MCF 10A (cell line): ENCODE measurements around the gene ROR1. TPM values are rescaled to one million over a fixed set of nuclear protein-coding genes. Genes with fewer than 3 reads are reported as not detected.
"Not testable (repeated sequence)": the region's sequence is repeated elsewhere in the genome, so short reads cannot be mapped to it uniquely, and the experiment has no call there.

Experiments
- BruUV-seq: library from RNA; stranded (reverse); fragments of 400-500 nt; replicated peaks from 2 replicates; lab custom pipeline; 2021; lab: Mats Ljungman, UMichigan
- CTCF ChIA-PET: fragments of 300-600 bp; sonication (Branson Sonifier 250); formaldehyde crosslinking; extraction: SDS; loops from one replicate; lab custom pipeline; 2021; ENCODE audit warnings: antibody characterized with exemption, inconsistent platforms; lab: Yijun Ruan, JAX
- POLR2A ChIA-PET: fragments of 300-600, 350-650 bp; sonication (Branson Sonifier 250); formaldehyde crosslinking; extraction: SDS; loops from one replicate; lab custom pipeline; 2020; ENCODE audit warnings: antibody characterized with exemption, inconsistent platforms; lab: Yijun Ruan, JAX
- DNase-seq: peaks from one replicate; pipeline ENCODE4 v3.0.0-alpha.2; 2018; ENCODE audit not compliant: unreplicated experiment
- H3K27ac Mint-ChIP-seq: one replicate; pipeline ENCODE4 v1.8.0; 2022; ENCODE audit warnings: mild to moderate bottlenecking, low read depth, mixed read lengths; ENCODE audit not compliant: unreplicated experiment
- H3K27me3 Mint-ChIP-seq: one replicate; pipeline ENCODE4 v1.8.0; 2022; ENCODE audit warnings: mixed read lengths; ENCODE audit not compliant: insufficient read depth, unreplicated experiment
- H3K36me3 Mint-ChIP-seq: one replicate; pipeline ENCODE4 v1.8.0; 2022; ENCODE audit warnings: mild to moderate bottlenecking, moderate library complexity, mixed read lengths; ENCODE audit not compliant: insufficient read depth, unreplicated experiment
- H3K4me1 Mint-ChIP-seq: one replicate; pipeline ENCODE4 v1.8.0; 2022; ENCODE audit warnings: mixed read lengths; ENCODE audit not compliant: insufficient read depth, unreplicated experiment
- H3K4me3 Mint-ChIP-seq: one replicate; pipeline ENCODE4 v1.8.0; 2022; ENCODE audit warnings: mild to moderate bottlenecking, moderate library complexity, mixed read lengths; ENCODE audit not compliant: unreplicated experiment
- H3K9me3 Mint-ChIP-seq: one replicate; pipeline ENCODE4 v1.8.0; 2022; ENCODE audit warnings: mixed read lengths; ENCODE audit not compliant: unreplicated experiment
- CTCF ChIP-seq: fragments of 200-600 bp; IDR thresholded peaks from one replicate; pipeline ENCODE4 v1.8.0; 2022; ENCODE audit warnings: antibody characterized with exemption, mild to moderate bottlenecking; ENCODE audit not compliant: unreplicated experiment
- intact Hi-C: fragments of 100-400 bp; cut with micrococcal nuclease; formaldehyde crosslinking; loops from 2 replicates; pipeline ENCODE4 v1.14.1; 2022
- total RNA-seq: library from RNA; stranded (reverse); gene quantifications from 2 replicates; pipeline ENCODE4 v1.2.3, GENCODE V29; 2022

Gene ROR1
- total RNA-seq, 1 experiment from 2014 or later = 4.6 TPM

DNA sequence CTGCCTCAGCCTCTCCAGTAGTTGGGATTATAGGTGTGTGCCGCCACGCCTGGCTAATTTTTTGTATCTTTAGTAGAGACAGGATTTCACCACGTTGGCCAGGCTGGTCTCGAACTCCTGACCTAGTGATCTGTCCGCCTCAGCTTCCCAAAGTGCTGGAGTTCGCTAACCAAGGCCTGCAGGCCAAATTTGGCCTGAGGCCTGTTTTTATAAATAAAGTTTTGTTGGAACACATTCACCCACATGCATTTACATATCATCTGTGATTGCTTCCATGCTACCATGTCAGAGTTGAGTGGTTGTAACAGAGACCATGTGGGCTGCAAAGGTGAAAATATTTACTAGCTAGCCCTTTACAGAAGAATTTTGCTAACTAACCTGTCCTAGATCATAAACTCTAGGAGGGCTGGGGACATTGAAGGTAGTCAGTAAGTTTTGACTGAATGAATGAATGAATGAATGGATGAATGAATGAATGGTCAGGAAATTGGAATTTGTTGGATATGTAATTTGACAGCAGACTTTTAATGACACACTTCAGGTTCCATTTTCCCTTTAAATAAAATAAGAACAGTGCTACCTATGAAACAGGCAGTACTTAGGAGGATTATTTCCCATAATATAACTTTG lies 38.4 kb downstream of the ROR1 start:
- Mint-ChIP-seq H3K27ac (no peak overlapping the region), H3K9me3 (peaks cover 7% of the 10 kb centered on the region)
- CTCF ChIA-PET = interaction anchor here (0.6 to 1.6 kb wide), 6 partner anchors 12 to 324 kb away, joined by 3 to 4 read pairs (median 3); no protein-coding TSS in a partner anchor

DNA sequence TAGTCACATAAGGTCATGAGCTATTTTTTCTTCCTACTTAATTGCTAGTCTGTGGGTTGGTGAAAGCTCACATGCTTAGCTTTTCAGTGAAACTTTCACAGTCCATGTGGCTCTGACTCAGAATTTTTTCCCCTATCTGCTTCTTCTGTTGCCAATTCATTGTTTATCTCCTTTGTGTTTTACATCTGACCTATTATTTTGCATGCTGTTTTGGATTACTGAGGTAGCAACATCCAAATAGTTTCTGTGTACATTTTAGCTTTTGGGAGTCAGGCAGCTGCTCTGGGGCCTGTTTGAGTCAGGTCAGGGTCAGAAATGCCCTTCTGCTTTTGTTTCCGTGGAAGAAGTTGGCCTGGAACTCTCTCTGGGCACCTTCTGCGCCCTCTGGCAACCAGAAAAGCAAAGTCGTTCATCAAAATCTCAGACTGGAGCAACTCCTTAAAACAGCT lies 40.0 kb downstream of the ROR1 start:
- no peak overlapping the region for H3K27ac Mint-ChIP-seq
- H3K4me1 Mint-ChIP-seq = peaks cover 14% of the 10 kb centered on the region
- H3K27me3 Mint-ChIP-seq = no peaks in the 10 kb centered on the region
- POLR2A ChIA-PET = interaction anchor here (1.4 kb wide), 1 partner anchor 9 kb away, joined by 3 read pairs; no protein-coding TSS in a partner anchor
- no peak for TF ChIP-seq CTCF
- no peak overlapping the region for H3K4me3 Mint-ChIP-seq
- peaks cover 4% of the 10 kb centered on the region for H3K36me3 Mint-ChIP-seq
- CTCF ChIA-PET = interaction anchor here (0.6 to 1.1 kb wide), 2 partner anchors 122 to 320 kb away, joined by 3 to 4 read pairs; no protein-coding TSS in a partner anchor
- intact Hi-C loops = no loop called here
- BruUV-seq = no TSS peak
- no peaks in the 10 kb centered on the region for H3K9me3 Mint-ChIP-seq
- DNase-seq = no peak

More for the DNA sequence above, 38.4 kb downstream of the ROR1 start:
- intact Hi-C loops = no loop called here
- TF ChIP-seq CTCF = no peak
- peaks cover 8% of the 10 kb centered on the region for H3K4me1 Mint-ChIP-seq
- H3K27me3 Mint-ChIP-seq = no peaks in the 10 kb centered on the region
- no peak for DNase-seq
- H3K36me3 Mint-ChIP-seq = peaks cover 4% of the 10 kb centered on the region
- H3K4me3 Mint-ChIP-seq = no peak overlapping the region
- BruUV-seq = no TSS peak
- POLR2A ChIA-PET = interaction anchor here (0.6 kb wide), 2 partner anchors 56 to 325 kb away, joined by 3 to 4 read pairs; no protein-coding TSS in a partner anchor

DNA sequence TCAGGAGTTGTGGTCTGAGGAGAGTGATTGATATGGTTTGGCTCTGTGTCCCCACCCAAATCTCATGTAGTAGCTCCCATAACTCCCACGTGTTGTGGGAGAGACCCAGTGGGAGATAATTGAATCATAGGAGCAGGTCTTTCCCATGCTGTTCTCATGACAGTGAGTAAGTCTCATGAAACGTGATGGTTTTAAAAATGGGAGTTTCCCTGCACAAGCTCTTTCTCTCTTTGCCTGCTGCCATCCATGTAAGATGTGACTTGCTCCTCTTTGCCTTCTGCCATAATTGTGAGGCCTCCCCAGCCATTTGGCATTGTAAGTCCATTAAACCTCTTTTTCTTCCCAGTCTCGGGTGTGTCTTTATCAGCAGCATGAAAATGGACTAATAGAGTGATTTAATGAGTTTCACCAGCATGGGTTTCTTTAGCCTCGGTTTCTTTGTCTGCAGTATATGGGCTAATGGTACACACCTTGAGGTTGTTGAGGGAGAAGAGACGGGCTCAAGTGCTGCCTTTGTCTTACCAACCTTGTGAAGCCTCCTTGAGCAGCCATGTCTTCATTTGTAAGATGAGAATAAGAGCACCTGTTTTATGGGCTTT lies 42.5 kb downstream of the ROR1 start:
- H3K36me3 Mint-ChIP-seq, POLR2A ChIA-PET, H3K9me3 Mint-ChIP-seq, H3K27me3 Mint-ChIP-seq, H3K4me3 Mint-ChIP-seq, H3K27ac Mint-ChIP-seq, DNase-seq, H3K4me1 Mint-ChIP-seq, BruUV-seq, intact Hi-C loops: not testable (repeated sequence)
- CTCF ChIA-PET = interaction anchor here (0.6 to 1.5 kb wide), 3 partner anchors 13 to 52 kb away, joined by 3 read pairs; no protein-coding TSS in a partner anchor

- Mint-ChIP-seq H3K9me3 (no peaks in the 10 kb centered on the region), H3K4me1 (peaks cover 8% of the 10 kb centered on the region), H3K4me3 (no peak overlapping the region), H3K36me3 (peaks cover 4% of the 10 kb centered on the region), H3K27ac (no peak overlapping the region), H3K27me3 (no peaks in the 10 kb centered on the region)
- BruUV-seq = no TSS peak
- ChIA-PET POLR2A (no interaction called here), CTCF (interaction anchor here (1.5 kb wide), 1 partner anchor 39 kb away, joined by 3 read pairs; no protein-coding TSS in a partner anchor)
- TF ChIP-seq CTCF = no peak
- DNase-seq = no peak
- intact Hi-C loops = no loop called here
Observed at GRCh38 chr1:63817152-63817667, 43.4 kb downstream of the ROR1 start.
